Upper lobe of left lung (tissue), 6 donors: ENCODE data around the gene CATSPERZ. TPM values are rescaled to one million over a fixed set of nuclear protein-coding genes. Genes with fewer than 3 reads are reported as not detected.

ENCODE experiments used
- ATAC-seq, 2 donors: fragments of 200-7000 bp; cut with Tn5 transposase; one replicate each; pipeline ENCODE4 v1.9.1; 2022; ENCODE audit warnings: mild to moderate bottlenecking in 2 of 2, moderate library complexity in 2 of 2; ENCODE audit not compliant: low FRiP score in 2 of 2
- DNase-seq, 2 donors: peaks; one replicate each; pipeline ENCODE4 v3.0.0-alpha.2; 2019 to 2020
- H3K27ac ChIP-seq, 4 donors: fragments of 200-600 bp; sonication (generic); one replicate each; pipeline ENCODE4 v1.5.1; 2016 to 2019
- H3K27me3 ChIP-seq, 4 donors: fragments of 200-600 bp; sonication (generic); one replicate each; pipeline ENCODE4 v1.5.1; 2017 to 2019
- H3K36me3 ChIP-seq, 4 donors: fragments of 200-600 bp; sonication (generic); one replicate each; pipeline ENCODE4 v1.5.1; 2016 to 2019
- H3K4me1 ChIP-seq, 4 donors: fragments of 200-600 bp; sonication (generic); one replicate each; pipeline ENCODE4 v1.5.1; 2018 to 2019
- H3K4me3 ChIP-seq, 4 donors: fragments of 200-600 bp; sonication (generic); one replicate each; pipeline ENCODE4 v1.5.1; 2017 to 2019; ENCODE audit warnings: mild to moderate bottlenecking in 2 of 4, moderate library complexity in 1 of 4
- H3K9me3 ChIP-seq, 4 donors: fragments of 200-600 bp; sonication (generic); one replicate each; pipeline ENCODE4 v1.5.1; 2018 to 2019
- CTCF ChIP-seq, 6 experiments: fragments of 450-650 bp in 4 of 6; fragments of 200-600 bp in 2 of 6; sonication (generic) in 2 of 6; IDR thresholded peaks; one replicate each; pipeline ENCODE4 v1.5.1; 2016 to 2019; ENCODE audit warnings: antibody characterized with exemption in 6 of 6
- EP300 ChIP-seq, 4 donors: sonication (generic); formaldehyde crosslinking; IDR thresholded peaks; one replicate each; pipeline ENCODE4 v1.5.1; 2017; ENCODE audit warnings: antibody characterized with exemption in 4 of 4, control low read depth in 2 of 4
- POLR2A ChIP-seq, 4 donors: fragments of 450-650 bp; IDR thresholded peaks; one replicate each; pipeline ENCODE4 v1.5.1; 2016 to 2017; ENCODE audit warnings: antibody characterized with exemption in 4 of 4, mild to moderate bottlenecking in 2 of 4
- POLR2AphosphoS5 ChIP-seq, 2 donors: sonication (generic); formaldehyde crosslinking; IDR thresholded peaks; one replicate each; pipeline ENCODE4 v1.5.1; 2017; ENCODE audit warnings: antibody characterized with exemption in 2 of 2
- WGBS, 2 donors: methylation state at CpG; one replicate each; pipeline ENCODE4 v1.1.5; 2017 to 2018; 5-methylcytosine and 5-hydroxymethylcytosine counted together
- total RNA-seq, 6 donors: library from RNA; depleted of rRNA in 4 of 6; stranded (reverse); fragments of >200 nt in 4 of 6; gene quantifications; one replicate each; pipeline versions ENCODE4 v1.1.0 to v1.2.1, GENCODE V29; 2016 to 2021
- donor health status: DM: no; HTN: no; CAD: no; lungs with moderate emphysema.
- donor health status: DM: no; HTN: yes; CAD: no; lungs with severe emphysema.

The CATSPERZ gene
- total RNA-seq, 6 donors from 2014 or later: 0.51 to 62.9 (median 2.5) TPM; not detected in 2

- H3K36me3 ChIP-seq: peaks cover 0 to 9% (median 0%) of the 10 kb centered on the region in 4 donors
- peak overlapping the region in 3 of 4 donors; percentile 84 to 96 (median 90) for H3K4me3 ChIP-seq
- TF ChIP-seq POLR2AphosphoS5 (IDR thresholded peaks at IDR 0.05) (no peak), EP300 (IDR thresholded peaks at IDR 0.05) (no peak), CTCF (IDR thresholded peaks at IDR 0.05) (no peak)
- 54 to 57% methylated on average over 5 of the region's 5 CpGs for WGBS, 2 donors
- ATAC-seq (no peak), DNase-seq (no peak)
- H3K27me3 ChIP-seq: peaks cover 0 to 19% (median 11%) of the 10 kb centered on the region in 4 donors
- peak overlapping the region; percentile 91 to 97 (median 94) for H3K27ac ChIP-seq
- peaks cover 36 to 53% (median 48%) of the 10 kb centered on the region in 4 donors for H3K4me1 ChIP-seq
- no peaks in the 10 kb centered on the region for H3K9me3 ChIP-seq
Observed at GRCh38 chr11:64304032-64304315, 3.8 kb downstream of the CATSPERZ start.

GRCh38 chr11:64304316-64305072, 4.3 kb downstream of the CATSPERZ start:
- H3K27ac ChIP-seq: peak overlapping the region; percentile 91 to 97 (median 94)
- no peaks in the 10 kb centered on the region for H3K9me3 ChIP-seq
- WGBS, 2 donors: 0 to 1% methylated on average over 27 to 46 of the region's 46 CpGs
- TF ChIP-seq POLR2AphosphoS5 (IDR thresholded peaks at IDR 0.05) (peak in 1 of 2 donors; percentile 1), CTCF (IDR thresholded peaks at IDR 0.05) (peak; percentile 80 to 95 (median 92)), POLR2A (IDR thresholded peaks at IDR 0.05) (no peak), EP300 (IDR thresholded peaks at IDR 0.05) (no peak)
- ATAC-seq (peak; percentile 73 to 82), DNase-seq (peak; percentile 91 to 97)
- peaks cover 30 to 47% (median 43%) of the 10 kb centered on the region in 4 donors for H3K4me1 ChIP-seq
- peak overlapping the region; percentile 46 to 96 (median 87) for H3K4me3 ChIP-seq
- peaks cover 0 to 9% (median 0%) of the 10 kb centered on the region in 4 donors for H3K36me3 ChIP-seq
- peaks cover 0 to 14% (median 9%) of the 10 kb centered on the region in 4 donors for H3K27me3 ChIP-seq

- DNase-seq: peak; percentile 100
- H3K4me3 ChIP-seq: peak within 1 kb of the TSS; percentile 65 to 96 (median 87)
- WGBS, 2 donors: 1% methylated on average over 18 of the region's 81 CpGs; no CpG with 5 or more reads in 1 of the 2 donors
- peak within 1 kb of the TSS; percentile 91 to 97 (median 96) for H3K27ac ChIP-seq
- peaks cover 24 to 41% (median 36%) of the 10 kb centered on the region in 4 donors for H3K4me1 ChIP-seq
- peaks cover 0 to 9% (median 0%) of the 10 kb centered on the region in 4 donors for H3K36me3 ChIP-seq
- ATAC-seq: peak; percentile 95 to 96
- H3K9me3 ChIP-seq: no peaks in the 10 kb centered on the region
- peak in 1 of 4 donors; percentile 69 for TF ChIP-seq POLR2A (IDR thresholded peaks at IDR 0.05)
- peak; percentile 31 to 64 for TF ChIP-seq POLR2AphosphoS5 (IDR thresholded peaks at IDR 0.05)
- TF ChIP-seq EP300 (IDR thresholded peaks at IDR 0.05): peak in 1 of 4 donors; percentile 57
- TF ChIP-seq CTCF (IDR thresholded peaks at IDR 0.05): no peak
- peaks cover 0 to 7% (median 3%) of the 10 kb centered on the region in 4 donors for H3K27me3 ChIP-seq
Observed at GRCh38 chr11:64305075-64305690, 5.0 kb downstream of the CATSPERZ start, which contains the start of gene ESRRA. Gene ESRRA (plus strand): TSS chr11:64305524. CDS start chr11:64307180, 1,656 bp downstream.

- ATAC-seq (peak; percentile 13 to 24), DNase-seq (peak; percentile 89 to 94)
- Histone ChIP-seq H3K4me1 (peaks cover 17 to 33% (median 29%) of the 10 kb centered on the region in 4 donors), H3K9me3 (no peaks in the 10 kb centered on the region), H3K36me3 (peaks cover 0 to 9% (median 0%) of the 10 kb centered on the region in 4 donors), H3K4me3 (peak overlapping the region; percentile 65 to 96 (median 87)), H3K27ac (peak overlapping the region; percentile 88 to 97 (median 96)), H3K27me3 (no peaks in the 10 kb centered on the region)
- 0 to 1% methylated on average over 22 to 40 of the region's 71 CpGs for WGBS, 2 donors
- TF ChIP-seq POLR2AphosphoS5 (IDR thresholded peaks at IDR 0.05) (peak in 1 of 2 donors; percentile 66), EP300 (IDR thresholded peaks at IDR 0.05) (no peak), CTCF (IDR thresholded peaks at IDR 0.05) (peak in 5 of 6 experiments; percentile 12 to 46 (median 17)), POLR2A (IDR thresholded peaks at IDR 0.05) (peak in 3 of 4 donors; percentile 27 to 80 (median 64))
Observed at GRCh38 chr11:64305691-64306562, 5.8 kb downstream of the CATSPERZ start.
